ENCODE measurements around the gene LTO1. TPM values are rescaled to one million over a fixed set of nuclear protein-coding genes. Genes with fewer than 3 reads are reported as not detected.

The LTO1 gene
- total and polyA plus RNA-seq, 2 of the 13 experiments (the other 11 are each of a cell fraction or from before 2014, with no cell fraction given) = 11.8 to 15.0 TPM

DNA sequence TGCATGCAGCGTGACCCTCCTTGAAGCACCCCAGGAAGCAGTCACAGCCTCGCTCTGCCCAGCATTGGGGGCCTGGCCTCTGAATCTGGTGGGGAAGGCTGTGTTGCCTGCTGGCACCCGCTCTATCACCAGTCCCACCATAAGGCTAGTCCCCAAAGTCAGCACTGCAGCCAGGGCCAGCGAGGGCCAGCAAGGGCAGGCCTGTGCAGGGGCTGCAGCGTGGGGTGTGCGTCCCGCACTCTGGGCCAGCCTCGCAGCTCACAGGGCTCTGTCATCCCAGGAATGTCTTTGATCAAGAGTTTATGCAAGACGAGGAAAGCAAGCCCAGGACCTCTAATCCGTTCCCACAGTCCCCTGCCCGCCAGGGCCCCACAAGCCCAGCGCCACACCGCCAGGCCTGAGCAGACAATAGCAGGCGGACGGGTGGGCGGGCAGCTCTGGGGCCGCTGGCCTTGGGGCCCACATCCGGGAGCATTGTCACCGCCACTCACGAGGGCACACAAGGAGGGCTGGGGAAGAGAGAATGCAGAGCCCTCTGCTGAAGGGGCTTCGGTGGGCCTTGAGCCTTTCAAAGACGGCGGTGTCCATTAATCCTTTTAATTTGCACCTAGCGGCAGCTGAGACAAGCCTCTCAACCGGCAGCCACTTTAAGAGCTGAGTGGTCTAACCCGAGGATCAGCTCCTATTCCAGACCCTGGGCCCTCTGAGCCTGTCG lies 17.1 kb downstream of the LTO1 start (continued):
- no peak for TF ChIP-seq ZNF737 (CRISPR knock-in tag; IDR thresholded peaks at IDR 0.05; ENCODE audit: borderline replicate concordance)
- TF ChIP-seq IRX3 (CRISPR knock-in tag; IDR thresholded peaks at IDR 0.05; ENCODE audit: borderline replicate concordance, low read depth) = no peak; the same call in 1 of the 2 replicates
- TF ChIP-seq ZNF275 (CRISPR knock-in tag; IDR thresholded peaks at IDR 0.05; ENCODE audit: borderline replicate concordance) = 0 out of 2 replicates have a peak, but pooled peaks have one; percentile 17
- peak; percentile 6; the same call in 1 of the 2 replicates for TF ChIP-seq ZFP41 (CRISPR knock-in tag; IDR thresholded peaks at IDR 0.05; ENCODE audit: borderline replicate concordance)
- TF ChIP-seq ERF (CRISPR knock-in tag; IDR thresholded peaks at IDR 0.05) = peak; percentile 85
- TF ChIP-seq ZNF296 (CRISPR knock-in tag; conservative IDR thresholded peaks at IDR 0.05) = peak; percentile 87; the same call in 1 of the 2 replicates
- no peak for TF ChIP-seq ZNF619 (CRISPR knock-in tag; IDR thresholded peaks at IDR 0.05)
- TF ChIP-seq, protein P1, sequence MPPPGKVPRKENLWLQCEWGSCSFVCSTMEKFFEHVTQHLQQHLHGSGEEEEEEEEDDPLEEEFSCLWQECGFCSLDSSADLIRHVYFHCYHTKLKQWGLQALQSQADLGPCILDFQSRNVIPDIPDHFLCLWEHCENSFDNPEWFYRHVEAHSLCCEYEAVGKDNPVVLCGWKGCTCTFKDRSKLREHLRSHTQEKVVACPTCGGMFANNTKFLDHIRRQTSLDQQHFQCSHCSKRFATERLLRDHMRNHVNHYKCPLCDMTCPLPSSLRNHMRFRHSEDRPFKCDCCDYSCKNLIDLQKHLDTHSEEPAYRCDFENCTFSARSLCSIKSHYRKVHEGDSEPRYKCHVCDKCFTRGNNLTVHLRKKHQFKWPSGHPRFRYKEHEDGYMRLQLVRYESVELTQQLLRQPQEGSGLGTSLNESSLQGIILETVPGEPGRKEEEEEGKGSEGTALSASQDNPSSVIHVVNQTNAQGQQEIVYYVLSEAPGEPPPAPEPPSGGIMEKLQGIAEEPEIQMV (CRISPR knock-in tag; IDR thresholded peaks at IDR 0.05; ENCODE audit: low read depth) = peak; percentile 91
- no peak for TF ChIP-seq CENPX (CRISPR knock-in tag; IDR thresholded peaks at IDR 0.05)
- no peak for TF ChIP-seq MTF1 (CRISPR knock-in tag; IDR thresholded peaks at IDR 0.05)
- 0 out of 2 replicates have a peak, but pooled peaks have one; percentile 58 for TF ChIP-seq KLF12 (CRISPR knock-in tag; IDR thresholded peaks at IDR 0.05; ENCODE audit: borderline replicate concordance)
- TF ChIP-seq, protein P2, sequence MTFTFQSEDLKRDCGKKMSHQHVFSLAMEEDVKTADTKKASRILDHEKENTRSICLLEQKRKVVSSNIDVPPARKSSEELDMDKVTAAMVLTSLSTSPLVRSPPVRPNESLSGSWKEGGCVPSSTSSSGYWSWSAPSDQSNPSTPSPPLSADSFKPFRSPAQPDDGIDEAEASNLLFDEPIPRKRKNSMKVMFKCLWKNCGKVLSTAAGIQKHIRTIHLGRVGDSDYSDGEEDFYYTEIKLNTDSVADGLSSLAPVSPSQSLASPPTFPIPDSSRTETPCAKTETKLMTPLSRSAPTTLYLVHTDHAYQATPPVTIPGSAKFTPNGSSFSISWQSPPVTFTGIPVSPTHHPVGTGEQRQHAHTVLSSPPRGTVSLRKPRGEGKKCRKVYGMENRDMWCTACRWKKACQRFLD (CRISPR knock-in tag; IDR thresholded peaks at IDR 0.05; ENCODE audit: borderline replicate concordance) = 0 out of 2 replicates have a peak, but pooled peaks have one; percentile 72
- TF ChIP-seq, protein P3, sequence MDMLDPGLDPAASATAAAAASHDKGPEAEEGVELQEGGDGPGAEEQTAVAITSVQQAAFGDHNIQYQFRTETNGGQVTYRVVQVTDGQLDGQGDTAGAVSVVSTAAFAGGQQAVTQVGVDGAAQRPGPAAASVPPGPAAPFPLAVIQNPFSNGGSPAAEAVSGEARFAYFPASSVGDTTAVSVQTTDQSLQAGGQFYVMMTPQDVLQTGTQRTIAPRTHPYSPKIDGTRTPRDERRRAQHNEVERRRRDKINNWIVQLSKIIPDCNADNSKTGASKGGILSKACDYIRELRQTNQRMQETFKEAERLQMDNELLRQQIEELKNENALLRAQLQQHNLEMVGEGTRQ (IDR thresholded peaks at IDR 0.05; ENCODE audit: low read depth, low read length) = no peak
- TF ChIP-seq, protein P3 (CRISPR knock-in tag; IDR thresholded peaks at IDR 0.05; ENCODE audit: borderline replicate concordance) = no peak
- no peak for TF ChIP-seq NCOA5 (CRISPR knock-in tag; IDR thresholded peaks at IDR 0.05)
- no peak for TF ChIP-seq EEA1 (CRISPR knock-in tag; IDR thresholded peaks at IDR 0.05; ENCODE audit: borderline replicate concordance)
- no peak for TF ChIP-seq SSRP1 (CRISPR knock-in tag; IDR thresholded peaks at IDR 0.05)
- TF ChIP-seq THAP8 (CRISPR knock-in tag; IDR thresholded peaks at IDR 0.05; ENCODE audit: borderline replicate concordance) = no peak
- peak; percentile 95 for TF ChIP-seq RXRA (CRISPR knock-in tag; IDR thresholded peaks at IDR 0.05)
- TF ChIP-seq, protein P4, sequence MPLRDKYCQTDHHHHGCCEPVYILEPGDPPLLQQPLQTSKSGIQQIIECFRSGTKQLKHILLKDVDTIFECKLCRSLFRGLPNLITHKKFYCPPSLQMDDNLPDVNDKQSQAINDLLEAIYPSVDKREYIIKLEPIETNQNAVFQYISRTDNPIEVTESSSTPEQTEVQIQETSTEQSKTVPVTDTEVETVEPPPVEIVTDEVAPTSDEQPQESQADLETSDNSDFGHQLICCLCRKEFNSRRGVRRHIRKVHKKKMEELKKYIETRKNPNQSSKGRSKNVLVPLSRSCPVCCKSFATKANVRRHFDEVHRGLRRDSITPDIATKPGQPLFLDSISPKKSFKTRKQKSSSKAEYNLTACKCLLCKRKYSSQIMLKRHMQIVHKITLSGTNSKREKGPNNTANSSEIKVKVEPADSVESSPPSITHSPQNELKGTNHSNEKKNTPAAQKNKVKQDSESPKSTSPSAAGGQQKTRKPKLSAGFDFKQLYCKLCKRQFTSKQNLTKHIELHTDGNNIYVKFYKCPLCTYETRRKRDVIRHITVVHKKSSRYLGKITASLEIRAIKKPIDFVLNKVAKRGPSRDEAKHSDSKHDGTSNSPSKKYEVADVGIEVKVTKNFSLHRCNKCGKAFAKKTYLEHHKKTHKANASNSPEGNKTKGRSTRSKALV (CRISPR knock-in tag; IDR thresholded peaks at IDR 0.05) = 0 out of 2 replicates have a peak, but pooled peaks have one; percentile 36

Data from HepG2 (cell line).